SK-N-SH treated with all-trans-retinoic acid at 6 μM for 48 hours (cell line): Measurements from ENCODE around the gene APBB1IP.

Experiments used
- ATAC-seq: fragments of 200-7000 bp; cut with Tn5 transposase; 3 replicates; pipeline ENCODE4 v1.9.1; 2020; ENCODE audit warnings: mild to moderate bottlenecking, moderate library complexity
- ARNTL ChIP-seq: fragments of 450-650 bp; formaldehyde crosslinking; IDR thresholded peaks from 2 replicates; pipeline ENCODE4 v1.5.0; 2020; ENCODE audit warnings: low read depth, mild to moderate bottlenecking, moderate library complexity, borderline replicate concordance
- CREB5 ChIP-seq: fragments of 250-450 bp; sonication (Bioruptor Pico); IDR thresholded peaks from 2 replicates; pipeline ENCODE4 v1.5.1; 2020; ENCODE audit warnings: low read depth, mild to moderate bottlenecking, moderate library complexity
- CSDC2 ChIP-seq: fragments of 250-450 bp; sonication (Bioruptor Pico); IDR thresholded peaks from 2 replicates; pipeline ENCODE4 v1.5.0; 2020; ENCODE audit warnings: mild to moderate bottlenecking, moderate library complexity
- CSRNP3 ChIP-seq: fragments of 250-450 bp; sonication (Bioruptor Pico); IDR thresholded peaks from 2 replicates; pipeline ENCODE4 v1.5.1; 2021; ENCODE audit warnings: mild to moderate bottlenecking, moderate library complexity
- GLIS3 ChIP-seq: fragments of 250-450 bp; sonication (Bioruptor Pico); IDR thresholded peaks from 2 replicates; pipeline ENCODE4 v1.5.0; 2020; ENCODE audit warnings: mild to moderate bottlenecking, moderate library complexity
- ISL1 ChIP-seq: fragments of 250-450 bp; sonication (Bioruptor Pico); IDR thresholded peaks from 2 replicates; pipeline ENCODE4 v2.1.2; 2022; ENCODE audit warnings: mild to moderate bottlenecking, moderate library complexity
- OSR1 ChIP-seq: fragments of 250-450 bp; sonication (Bioruptor Pico); IDR thresholded peaks from 2 replicates; pipeline ENCODE4 v1.8.0; 2022; ENCODE audit warnings: moderate library complexity, mild to moderate bottlenecking, inconsistent platforms
- PATZ1 ChIP-seq: fragments of 250-450 bp; sonication (Bioruptor Pico); IDR thresholded peaks from 2 replicates; pipeline ENCODE4 v1.8.0; 2020; ENCODE audit warnings: mild to moderate bottlenecking, moderate library complexity, borderline replicate concordance
- POU6F1 ChIP-seq: fragments of 250-450 bp; sonication (Bioruptor Pico); IDR thresholded peaks from 2 replicates; pipeline ENCODE4 v1.8.0; 2021; ENCODE audit warnings: low read depth, mild to moderate bottlenecking, moderate library complexity, borderline replicate concordance
- PPARA ChIP-seq: fragments of 250-450 bp; sonication (Bioruptor Pico); IDR thresholded peaks from 2 replicates; pipeline ENCODE4 v1.5.0; 2020; ENCODE audit warnings: mild to moderate bottlenecking, borderline replicate concordance
- RARB ChIP-seq: fragments of 250-450 bp; sonication (Bioruptor Pico); IDR thresholded peaks from 2 replicates; pipeline ENCODE4 v1.8.0; 2021; ENCODE audit warnings: mild to moderate bottlenecking, moderate library complexity
- SNAI2 ChIP-seq: fragments of 250-450 bp; sonication (Bioruptor Pico); IDR thresholded peaks from 2 replicates; pipeline ENCODE4 v1.5.0; 2020; ENCODE audit warnings: mild to moderate bottlenecking, moderate library complexity
- TOX ChIP-seq: fragments of 250-450 bp; sonication (Bioruptor Pico); IDR thresholded peaks from 2 replicates; pipeline ENCODE4 v1.8.0; 2021; ENCODE audit warnings: mild to moderate bottlenecking, moderate library complexity, borderline replicate concordance
- TSHZ2 ChIP-seq: fragments of 250-450 bp; sonication (Bioruptor Pico); IDR thresholded peaks from 2 replicates; pipeline ENCODE4 v1.5.0; 2020; ENCODE audit warnings: mild to moderate bottlenecking, moderate library complexity
- ZC3H10 ChIP-seq: fragments of 250-450 bp; sonication (Bioruptor Pico); IDR thresholded peaks from 2 replicates; pipeline ENCODE4 v1.5.1; 2021; ENCODE audit warnings: mild to moderate bottlenecking, moderate library complexity
- ZFP30 ChIP-seq: fragments of 450-650 bp; formaldehyde crosslinking; IDR thresholded peaks from 2 replicates; pipeline ENCODE4 v1.5.0; 2022; ENCODE audit warnings: mild to moderate bottlenecking, moderate library complexity
- ZNF565 ChIP-seq: fragments of 450-650 bp; formaldehyde crosslinking; conservative IDR thresholded peaks from 2 replicates; pipeline ENCODE4 v1.5.0; 2020; ENCODE audit warnings: low read depth, mild to moderate bottlenecking, moderate library complexity
- ZNF70 ChIP-seq: fragments of 450-650 bp; formaldehyde crosslinking; IDR thresholded peaks from 2 replicates; pipeline ENCODE4 v1.5.0; 2020; ENCODE audit warnings: mild to moderate bottlenecking, moderate library complexity
- ZNF8 ChIP-seq: fragments of 450-650 bp; formaldehyde crosslinking; IDR thresholded peaks from 2 replicates; pipeline ENCODE4 v1.5.0; 2020; ENCODE audit warnings: mild to moderate bottlenecking, moderate library complexity

The APBB1IP gene

GRCh38 chr10:26525586-26525985 lies 87.4 kb downstream of the APBB1IP start (continued):
- TF ChIP-seq PATZ1 (CRISPR knock-in tag) = no peak

- no peak for TF ChIP-seq PPARA (CRISPR knock-in tag)
- TF ChIP-seq RARB (CRISPR knock-in tag) = no peak
- TF ChIP-seq POU6F1 (CRISPR knock-in tag) = no peak
- no peak for TF ChIP-seq ZC3H10 (CRISPR knock-in tag)
- no peak for TF ChIP-seq CSDC2 (CRISPR knock-in tag)
- TF ChIP-seq ZNF70 = no peak
- TF ChIP-seq TSHZ2 (CRISPR knock-in tag) = no peak
- no peak for TF ChIP-seq SNAI2 (CRISPR knock-in tag)
- no peak for TF ChIP-seq ZNF565 (CRISPR knock-in tag)
- TF ChIP-seq ZNF8 = no peak
- TF ChIP-seq ZFP30 = no peak
- no peak for TF ChIP-seq CREB5 (CRISPR knock-in tag)
- no peak for TF ChIP-seq ISL1 (CRISPR knock-in tag)
- ATAC-seq = no peak
Observed at GRCh38 chr10:26527018-26527417, 88.9 kb downstream of the APBB1IP start.

- no peak for ATAC-seq
Observed at GRCh38 chr10:26528048-26528447, 89.9 kb downstream of the APBB1IP start.

More at GRCh38 chr10:26528048-26528447, 89.9 kb downstream of the APBB1IP start:
- no peak for TF ChIP-seq TSHZ2 (CRISPR knock-in tag)
- no peak for TF ChIP-seq PPARA (CRISPR knock-in tag)
- no peak for TF ChIP-seq CREB5 (CRISPR knock-in tag)
- no peak for TF ChIP-seq ZNF70
- TF ChIP-seq ZC3H10 (CRISPR knock-in tag) = no peak
- no peak for TF ChIP-seq ZNF565 (CRISPR knock-in tag)
- no peak for TF ChIP-seq ZNF8
- TF ChIP-seq CSRNP3 = no peak
- TF ChIP-seq OSR1 = no peak
- no peak for TF ChIP-seq POU6F1 (CRISPR knock-in tag)
- TF ChIP-seq PATZ1 (CRISPR knock-in tag) = no peak
- no peak for TF ChIP-seq ZFP30
- no peak for TF ChIP-seq RARB (CRISPR knock-in tag)
- TF ChIP-seq CSDC2 (CRISPR knock-in tag) = no peak
- no peak for TF ChIP-seq TOX (CRISPR knock-in tag)
- no peak for TF ChIP-seq ARNTL (CRISPR knock-in tag)
- TF ChIP-seq GLIS3 (CRISPR knock-in tag) = no peak
- TF ChIP-seq ISL1 (CRISPR knock-in tag) = no peak
- TF ChIP-seq SNAI2 (CRISPR knock-in tag) = no peak
